ENCODE results near the gene C12orf56. TPM values are rescaled to one million over a fixed set of nuclear protein-coding genes. Genes with fewer than 3 reads are reported as not detected.

Gene C12orf56
- not detected for total RNA-seq

GRCh38 chr12:64390275-64390851 is at the start of gene C12orf56:
Gene C12orf56 (minus strand): TSS chr12:64390758. CDS start chr12:64390565, 193 bp downstream.
- 3 to 5% methylated on average over 3 to 63 of the region's 66 CpGs for WGBS, 2 donors
- no peaks in the 10 kb centered on the region for H3K9me3 ChIP-seq
- DNase-seq: peak in 2 of 4 donors; percentile 17 to 30
- H3K36me3 ChIP-seq (replicated peaks in 1 of 2; ENCODE audit: insufficient read depth in 1 of 2, low read depth in 2 of 2): no peaks in the 10 kb centered on the region
- H3K4me3 ChIP-seq: peak within 1 kb of the TSS in 1 of 2 donors; percentile 2
- TF ChIP-seq CTCF (IDR thresholded peaks at IDR 0.05): no peak
- no peak for TF ChIP-seq POLR2A (IDR thresholded peaks at IDR 0.05)
- H3K27me3 ChIP-seq: no peaks in the 10 kb centered on the region
- H3K27ac ChIP-seq: no peak within 1 kb of the TSS
- intact Hi-C loops (cut with DNase I): no loop called here
- H3K4me1 ChIP-seq: peaks cover 10% of the 10 kb centered on the region
- ATAC-seq: no peak

- TF ChIP-seq CTCF (IDR thresholded peaks at IDR 0.05) (no peak), POLR2A (IDR thresholded peaks at IDR 0.05) (no peak)
- H3K27me3 ChIP-seq: no peaks in the 10 kb centered on the region
- intact Hi-C loops (cut with DNase I): no loop called here
- DNase-seq: no peak
- H3K4me1 ChIP-seq: no peaks in the 10 kb centered on the region
- no peaks in the 10 kb centered on the region for H3K9me3 ChIP-seq
- no peak overlapping the region for H3K27ac ChIP-seq
- H3K4me3 ChIP-seq: no peak overlapping the region
- 91 to 96% methylated on average over 1 of the region's 1 CpG for WGBS, 2 donors
- no peak for ATAC-seq
- peaks cover 0 to 16% of the 10 kb centered on the region in 2 donors for H3K36me3 ChIP-seq (replicated peaks in 1 of 2; ENCODE audit: insufficient read depth in 1 of 2, low read depth in 2 of 2)
These were observed 49.5 kb upstream of the C12orf56 start for GRCh38 chr12:64440100-64440499.

GRCh38 chr12:64433915-64434314 is 43.4 kb upstream of the C12orf56 start:
- ATAC-seq: no peak

GRCh38 chr12:64431791-64432190 is 41.2 kb upstream of the C12orf56 start:
- 78 to 79% methylated on average over 4 of the region's 4 CpGs for WGBS, 2 donors
- no peak for TF ChIP-seq CTCF (IDR thresholded peaks at IDR 0.05)
- no peak for TF ChIP-seq POLR2A (IDR thresholded peaks at IDR 0.05)
- Histone ChIP-seq H3K36me3 (replicated peaks in 1 of 2; ENCODE audit: insufficient read depth in 1 of 2, low read depth in 2 of 2) (peaks cover 0 to 22% of the 10 kb centered on the region in 2 donors), H3K9me3 (no peaks in the 10 kb centered on the region), H3K27ac (no peak overlapping the region), H3K4me1 (peaks cover 9% of the 10 kb centered on the region), H3K4me3 (no peak overlapping the region), H3K27me3 (no peaks in the 10 kb centered on the region)
- intact Hi-C loops (cut with DNase I): no loop called here
- ATAC-seq (no peak), DNase-seq (no peak)

More at GRCh38 chr12:64433915-64434314, 43.4 kb upstream of the C12orf56 start:
- no peak for TF ChIP-seq CTCF (IDR thresholded peaks at IDR 0.05)
- no peak for TF ChIP-seq POLR2A (IDR thresholded peaks at IDR 0.05)
- no peaks in the 10 kb centered on the region for H3K27me3 ChIP-seq
- no peaks in the 10 kb centered on the region for H3K4me1 ChIP-seq
- H3K4me3 ChIP-seq: no peak overlapping the region
- 88 to 91% methylated on average over 5 of the region's 5 CpGs for WGBS, 2 donors
- no peaks in the 10 kb centered on the region for H3K9me3 ChIP-seq
- no peak overlapping the region for H3K27ac ChIP-seq
- intact Hi-C loops (cut with DNase I): no loop called here
- no peak for DNase-seq
- peaks cover 0 to 22% of the 10 kb centered on the region in 2 donors for H3K36me3 ChIP-seq (replicated peaks in 1 of 2; ENCODE audit: insufficient read depth in 1 of 2, low read depth in 2 of 2)

GRCh38 chr12:64430886-64431285 is 40.3 kb upstream of the C12orf56 start:
- ATAC-seq: no peak
- H3K27me3 ChIP-seq: no peaks in the 10 kb centered on the region

More at GRCh38 chr12:64430886-64431285, 40.3 kb upstream of the C12orf56 start:
- Histone ChIP-seq H3K9me3 (no peaks in the 10 kb centered on the region), H3K36me3 (replicated peaks in 1 of 2; ENCODE audit: insufficient read depth in 1 of 2, low read depth in 2 of 2) (peaks cover 0 to 23% of the 10 kb centered on the region in 2 donors), H3K27ac (no peak overlapping the region), H3K4me1 (peaks cover 9% of the 10 kb centered on the region), H3K4me3 (no peak overlapping the region)
- 68 to 75% methylated on average over 2 of the region's 2 CpGs for WGBS, 2 donors
- TF ChIP-seq CTCF (IDR thresholded peaks at IDR 0.05): no peak
- TF ChIP-seq POLR2A (IDR thresholded peaks at IDR 0.05): no peak
- no peak for DNase-seq
- intact Hi-C loops (cut with DNase I): no loop called here
